Gastrocnemius medialis (tissue), 4 donors: ENCODE measurements around the gene MAP1LC3A. TPM values are rescaled to one million over a fixed set of nuclear protein-coding genes. Genes with fewer than 3 reads are reported as not detected.

Experiments
- ATAC-seq, 2 donors: fragments of 150-250 bp; one replicate each; pipeline ENCODE4 v1.9.1; 2016
- DNase-seq, 2 donors: peaks; one replicate each; pipeline ENCODE4 v3.0.0-alpha.2; 2019
- H3K27ac ChIP-seq, 4 donors: fragments of 200-600 bp; sonication (generic); 1 replicate in 1 of 4; 2 replicates in 3 of 4; pipeline ENCODE4 v1.5.1; 2016 to 2018; ENCODE audit warnings: mild to moderate bottlenecking in 2 of 4, moderate library complexity in 1 of 4
- H3K27me3 ChIP-seq, 3 donors: fragments of 200-600 bp; sonication (generic) in 2 of 3; 1 replicate in 1 of 3; 2 replicates in 2 of 3; pipeline versions ENCODE4 v1.5.1 to v1.6.0; 2016 to 2019; ENCODE audit warnings: mild to moderate bottlenecking in 1 of 3, moderate library complexity in 1 of 3
- H3K36me3 ChIP-seq, 2 donors: fragments of 200-600 bp; sonication (generic) in 1 of 2; one replicate each; pipeline ENCODE4 v1.5.1; 2017 to 2018
- H3K4me1 ChIP-seq, 2 donors: fragments of 200-600 bp; sonication (generic) in 1 of 2; one replicate each; pipeline ENCODE4 v1.5.1; 2016 to 2017; ENCODE audit warnings: mild to moderate bottlenecking in 2 of 2
- H3K4me3 ChIP-seq, 4 donors: fragments of 200-600 bp; sonication (generic) in 3 of 4; 1 replicate in 1 of 4; 2 replicates in 3 of 4; pipeline ENCODE4 v1.5.1; 2016 to 2019; ENCODE audit warnings: mild to moderate bottlenecking in 2 of 4
- H3K9me3 ChIP-seq, 3 donors: fragments of 200-600 bp; sonication (generic) in 2 of 3; 1 replicate in 1 of 3; 2 replicates in 2 of 3; pipeline ENCODE4 v1.5.1; 2016 to 2019
- CTCF ChIP-seq, 5 experiments: fragments of 450-650 bp in 3 of 5; fragments of 200-600 bp in 2 of 5; sonication (generic) in 2 of 5; IDR thresholded peaks in 4 of 5; conservative IDR thresholded peaks in 1 of 5; 1 replicate in 4 of 5; 2 replicates in 1 of 5; pipeline ENCODE4 v1.5.1; 2016 to 2019; ENCODE audit warnings: antibody characterized with exemption in 5 of 5, mild to moderate bottlenecking in 3 of 5, moderate library complexity in 3 of 5
- POLR2A ChIP-seq, 2 donors: fragments of 450-650 bp; IDR thresholded peaks; one replicate each; pipeline ENCODE4 v1.6.1; 2017; ENCODE audit warnings: antibody characterized with exemption in 2 of 2, mild to moderate bottlenecking in 2 of 2, moderate library complexity in 2 of 2
- in situ Hi-C, 4 donors: fragments of 200-750 bp; cut with MboI; loops; one replicate each; pipeline versions ENCODE4 v1.15.0 to v1.8.0; 2017; ENCODE audit warnings: low sequenced_read_pairs in 4 of 4
- intact Hi-C: fragments of 100-400 bp; cut with DNase I; formaldehyde crosslinking; loops from one replicate; pipeline ENCODE4 v1.15.1; 2023; ENCODE audit warnings: low total_unique reads
- total RNA-seq, 4 donors: library from RNA; depleted of rRNA; stranded (reverse); fragments of >200 nt; gene quantifications; one replicate each; pipeline versions ENCODE4 v1.1.0 to v1.2.3, GENCODE V29; 2016

Gene MAP1LC3A
- total RNA-seq, 4 donors from 2014 or later: 41.5 to 62.7 (median 56.4) TPM

- DNase-seq (no peak), ATAC-seq (no peak)
- Histone ChIP-seq H3K27ac (no peak overlapping the region), H3K4me3 (no peak overlapping the region), H3K36me3 (peaks cover 0 to 62% of the 10 kb centered on the region in 2 donors), H3K27me3 (no peaks in the 10 kb centered on the region), H3K9me3 (no peaks in the 10 kb centered on the region), H3K4me1 (peaks cover 8 to 17% of the 10 kb centered on the region in 2 donors)
- intact Hi-C loops: loop anchor here (5.0 kb wide), 1 partner anchor 172 kb away; no protein-coding TSS in a partner anchor
- TF ChIP-seq CTCF (IDR thresholded peaks at IDR 0.05 in 4 of 5, conservative IDR thresholded peaks at IDR 0.05 in 1 of 5) (no peak), POLR2A (IDR thresholded peaks at IDR 0.05) (no peak)
- in situ Hi-C loops: loop anchor here in 1 of 4 donors (25.0 kb wide), 1 partner anchor 177 kb away; the partner anchor contains the start of gene TP53INP2
Measured at GRCh38 chr20:34535301-34535840, 23.1 kb upstream of the MAP1LC3A start.

GRCh38 chr20:34535857-34536256, 22.7 kb upstream of the MAP1LC3A start:
- DNase-seq: no peak
- no peak overlapping the region for H3K4me3 ChIP-seq
- intact Hi-C loops (loop anchor here (5.0 kb wide), 1 partner anchor 171 kb away; no protein-coding TSS in a partner anchor), in situ Hi-C loops (loop anchor here in 1 of 4 donors (25.0 kb wide), 1 partner anchor 176 kb away; the partner anchor contains the start of gene TP53INP2)
- peaks cover 8 to 17% of the 10 kb centered on the region in 2 donors for H3K4me1 ChIP-seq
- ATAC-seq: no peak
- no peak for TF ChIP-seq POLR2A (IDR thresholded peaks at IDR 0.05)
- TF ChIP-seq CTCF (IDR thresholded peaks at IDR 0.05 in 4 of 5, conservative IDR thresholded peaks at IDR 0.05 in 1 of 5): no peak
- H3K27ac ChIP-seq: no peak overlapping the region
- no peaks in the 10 kb centered on the region for H3K27me3 ChIP-seq
- H3K36me3 ChIP-seq: peaks cover 0 to 62% of the 10 kb centered on the region in 2 donors
- no peaks in the 10 kb centered on the region for H3K9me3 ChIP-seq

- TF ChIP-seq CTCF (IDR thresholded peaks at IDR 0.05 in 4 of 5, conservative IDR thresholded peaks at IDR 0.05 in 1 of 5) (peak in 3 of 5 experiments; percentile 12 to 42 (median 33)), POLR2A (IDR thresholded peaks at IDR 0.05) (no peak)
- in situ Hi-C loops: loop anchor here in 1 of 4 donors (25.0 kb wide), 1 partner anchor 175 kb away; the partner anchor contains the start of gene TP53INP2
- no peak for ATAC-seq
- Histone ChIP-seq H3K4me1 (peaks cover 8 to 17% of the 10 kb centered on the region in 2 donors), H3K4me3 (no peak overlapping the region), H3K36me3 (peaks cover 0 to 69% of the 10 kb centered on the region in 2 donors), H3K27me3 (no peaks in the 10 kb centered on the region), H3K9me3 (no peaks in the 10 kb centered on the region), H3K27ac (no peak overlapping the region)
- DNase-seq: peak in 1 of 2 donors; percentile 39
- intact Hi-C loops: loop anchor here (5.0 kb wide), 1 partner anchor 170 kb away; no protein-coding TSS in a partner anchor
Measured at GRCh38 chr20:34536798-34537394, 21.6 kb upstream of the MAP1LC3A start.

GRCh38 chr20:34537651-34538050, 20.9 kb upstream of the MAP1LC3A start:
- DNase-seq: no peak
- intact Hi-C loops (loop anchor here (5.0 kb wide), 1 partner anchor 170 kb away; no protein-coding TSS in a partner anchor), in situ Hi-C loops (loop anchor here in 1 of 4 donors (25.0 kb wide), 1 partner anchor 175 kb away; the partner anchor contains the start of gene TP53INP2)
- Histone ChIP-seq H3K9me3 (no peaks in the 10 kb centered on the region), H3K4me3 (no peak overlapping the region), H3K36me3 (peaks cover 0 to 63% of the 10 kb centered on the region in 2 donors), H3K27ac (no peak overlapping the region), H3K4me1 (peaks cover 8 to 16% of the 10 kb centered on the region in 2 donors), H3K27me3 (no peaks in the 10 kb centered on the region)
- TF ChIP-seq CTCF (IDR thresholded peaks at IDR 0.05 in 4 of 5, conservative IDR thresholded peaks at IDR 0.05 in 1 of 5) (no peak), POLR2A (IDR thresholded peaks at IDR 0.05) (no peak)
- ATAC-seq: no peak
